Caco-2 (cell line): ENCODE results near the gene IL26. TPM values are rescaled to one million over a fixed set of nuclear protein-coding genes. Genes with fewer than 3 reads are reported as not detected.

Source experiments
- BruUV-seq: library from RNA; stranded (reverse); fragments of 400-500 nt; replicated peaks from 2 replicates; lab custom pipeline; 2021; lab: Mats Ljungman, UMichigan
- CTCF ChIA-PET: fragments of 300-600 bp; sonication (Branson Sonifier 250); formaldehyde crosslinking; loops from one replicate; lab custom pipeline; 2022; ENCODE audit warnings: antibody characterized with exemption; lab: Charles Lee
- POLR2A ChIA-PET: fragments of 300-600 bp; sonication (Branson Sonifier 250); formaldehyde crosslinking; loops from one replicate; lab custom pipeline; 2022; ENCODE audit warnings: antibody characterized with exemption; lab: Charles Lee
- DNase-seq, 2 experiments: peaks; one replicate each; pipeline versions ENCODE4 v3.0.0 to v3.0.0-alpha.2; 2020 to 2022
- H3K27me3 ChIP-seq: replicated peaks from 2 replicates; pipeline ENCODE4 v1.6.0; 2011; ENCODE audit warnings: low read length; ENCODE audit not compliant: control insufficient read depth, insufficient read depth
- H3K36me3 ChIP-seq: 2 replicates; pipeline ENCODE4 v1.5.1; 2011; ENCODE audit warnings: low read length; ENCODE audit not compliant: control insufficient read depth, insufficient read depth
- H3K4me1 ChIP-seq: fragments of 250-450 bp; sonication (Bioruptor Pico); 2 replicates; pipeline ENCODE4 v1.5.1; 2020; ENCODE audit warnings: mild to moderate bottlenecking
- H3K4me3 ChIP-seq: 2 replicates; pipeline ENCODE4 v1.5.1; 2011; ENCODE audit warnings: low read depth, mild to moderate bottlenecking, control low read depth, low read length
- H3K9me3 ChIP-seq: fragments of 250-450 bp; sonication (Bioruptor Pico); 2 replicates; pipeline ENCODE4 v1.5.1; 2020; ENCODE audit warnings: mild to moderate bottlenecking, moderate library complexity
- H3K27ac Mint-ChIP-seq: one replicate; pipeline ENCODE4 v1.8.0; 2022; ENCODE audit warnings: mixed read lengths; ENCODE audit not compliant: unreplicated experiment
- H3K27me3 Mint-ChIP-seq: one replicate; pipeline ENCODE4 v1.8.0; 2022; ENCODE audit warnings: mixed read lengths; ENCODE audit not compliant: insufficient read depth, unreplicated experiment
- H3K36me3 Mint-ChIP-seq: one replicate; pipeline ENCODE4 v1.8.0; 2022; ENCODE audit warnings: mild to moderate bottlenecking, mixed read lengths; ENCODE audit not compliant: insufficient read depth, unreplicated experiment
- H3K4me1 Mint-ChIP-seq: one replicate; pipeline ENCODE4 v1.8.0; 2022; ENCODE audit warnings: low read depth, mixed read lengths; ENCODE audit not compliant: unreplicated experiment
- H3K4me3 Mint-ChIP-seq: one replicate; pipeline ENCODE4 v1.8.0; 2022; ENCODE audit warnings: mild to moderate bottlenecking, moderate library complexity, mixed read lengths; ENCODE audit not compliant: unreplicated experiment
- H3K9me3 Mint-ChIP-seq: one replicate; pipeline ENCODE4 v1.8.0; 2022; ENCODE audit warnings: mixed read lengths; ENCODE audit not compliant: unreplicated experiment
- CTCF ChIP-seq, 2 experiments: fragments of 200-600 bp in 1 of 2; IDR thresholded peaks; 1 replicate in 1 of 2; 2 replicates in 1 of 2; pipeline versions ENCODE4 v1.5.1 to v1.8.0; 2011 to 2022; ENCODE audit warnings: antibody characterized with exemption in 1 of 2, control low read depth in 1 of 2, inconsistent platforms in 1 of 2, low read depth in 1 of 2, low read length in 1 of 2, mild to moderate bottlenecking in 1 of 2, moderate library complexity in 1 of 2; ENCODE audit not compliant: insufficient read depth in 1 of 2, severe bottlenecking in 1 of 2, unreplicated experiment in 1 of 2
- intact Hi-C: fragments of 100-400 bp; cut with micrococcal nuclease; formaldehyde crosslinking; loops from one replicate; pipeline ENCODE4 v1.10.0; 2022; ENCODE audit not compliant: unreplicated experiment
- total RNA-seq: library from RNA; stranded (reverse); gene quantifications from 2 replicates; pipeline ENCODE4 v1.2.3, GENCODE V29; 2022

The IL26 gene
- total RNA-seq, 1 experiment from 2014 or later: not detected

- H3K4me1 Mint-ChIP-seq: no peaks in the 10 kb centered on the region
Observed at GRCh38 chr12:68234140-68234539, 8.5 kb upstream of the IL26 start.

GRCh38 chr12:68233498-68233897 lies 7.9 kb upstream of the IL26 start:
- no peak for DNase-seq
- H3K9me3 ChIP-seq: no peaks in the 10 kb centered on the region
- no peaks in the 10 kb centered on the region for H3K4me1 Mint-ChIP-seq
- H3K4me3 Mint-ChIP-seq: no peak overlapping the region
- H3K36me3 ChIP-seq: no peaks in the 10 kb centered on the region
- H3K4me3 ChIP-seq: no peak overlapping the region
- H3K27ac Mint-ChIP-seq: no peak overlapping the region
- POLR2A ChIA-PET: no interaction called here
- no peak for TF ChIP-seq CTCF (IDR thresholded peaks at IDR 0.05; ENCODE audit: insufficient read depth in 1 of 2, low read depth in 1 of 2, low read length in 1 of 2, severe bottlenecking in 1 of 2, unreplicated experiment in 1 of 2)
- BruUV-seq: no TSS peak
- intact Hi-C loops: no loop called here
- no peaks in the 10 kb centered on the region for H3K27me3 ChIP-seq
- H3K9me3 Mint-ChIP-seq: no peaks in the 10 kb centered on the region
- CTCF ChIA-PET: no interaction called here
- H3K36me3 Mint-ChIP-seq: no peaks in the 10 kb centered on the region
- H3K27me3 Mint-ChIP-seq: peaks cover 27% of the 10 kb centered on the region
- no peaks in the 10 kb centered on the region for H3K4me1 ChIP-seq

More at GRCh38 chr12:68234140-68234539, 8.5 kb upstream of the IL26 start:
- Histone ChIP-seq H3K4me1 (no peaks in the 10 kb centered on the region), H3K9me3 (no peaks in the 10 kb centered on the region), H3K27me3 (no peaks in the 10 kb centered on the region), H3K36me3 (no peaks in the 10 kb centered on the region), H3K4me3 (no peak overlapping the region)
- ChIA-PET POLR2A (no interaction called here), CTCF (no interaction called here)
- no peak for TF ChIP-seq CTCF (IDR thresholded peaks at IDR 0.05; ENCODE audit: insufficient read depth in 1 of 2, low read depth in 1 of 2, low read length in 1 of 2, severe bottlenecking in 1 of 2, unreplicated experiment in 1 of 2)
- no TSS peak for BruUV-seq
- Mint-ChIP-seq H3K9me3 (no peaks in the 10 kb centered on the region), H3K27ac (no peak overlapping the region), H3K36me3 (no peaks in the 10 kb centered on the region), H3K4me3 (no peak overlapping the region), H3K27me3 (peaks cover 27% of the 10 kb centered on the region)
- intact Hi-C loops: no loop called here
- DNase-seq: no peak

GRCh38 chr12:68231691-68232090 lies 6.1 kb upstream of the IL26 start:
- CTCF ChIA-PET: no interaction called here
- no peaks in the 10 kb centered on the region for H3K36me3 Mint-ChIP-seq
- no peak overlapping the region for H3K4me3 ChIP-seq
- intact Hi-C loops: no loop called here
- no peak overlapping the region for H3K4me3 Mint-ChIP-seq
- no peaks in the 10 kb centered on the region for H3K9me3 Mint-ChIP-seq
- no peaks in the 10 kb centered on the region for H3K36me3 ChIP-seq
- no peaks in the 10 kb centered on the region; the same call in 1 of the 2 replicates for H3K27me3 ChIP-seq
- TF ChIP-seq CTCF (IDR thresholded peaks at IDR 0.05; ENCODE audit: insufficient read depth in 1 of 2, low read depth in 1 of 2, low read length in 1 of 2, severe bottlenecking in 1 of 2, unreplicated experiment in 1 of 2): no peak
- no peak for DNase-seq
- POLR2A ChIA-PET: no interaction called here
- H3K9me3 ChIP-seq: no peaks in the 10 kb centered on the region
- H3K4me1 Mint-ChIP-seq: no peaks in the 10 kb centered on the region
- BruUV-seq: no TSS peak
- H3K4me1 ChIP-seq: no peaks in the 10 kb centered on the region
- peaks cover 24% of the 10 kb centered on the region for H3K27me3 Mint-ChIP-seq
- no peak overlapping the region for H3K27ac Mint-ChIP-seq
